DMS153 (cell line): ENCODE results near the gene CNOT6L.
A peak's percentile ranks its signal among the peaks of the same experiment; 100 is the strongest.

Experiments
- DNase-seq: peaks from one replicate; lab custom pipeline; 2025; lab: John Stamatoyannopoulos, UW

The CNOT6L gene

GRCh38 chr4:77820649-77821561, 1.7 kb upstream of the CNOT6L start:
- no peak for DNase-seq

DNA sequence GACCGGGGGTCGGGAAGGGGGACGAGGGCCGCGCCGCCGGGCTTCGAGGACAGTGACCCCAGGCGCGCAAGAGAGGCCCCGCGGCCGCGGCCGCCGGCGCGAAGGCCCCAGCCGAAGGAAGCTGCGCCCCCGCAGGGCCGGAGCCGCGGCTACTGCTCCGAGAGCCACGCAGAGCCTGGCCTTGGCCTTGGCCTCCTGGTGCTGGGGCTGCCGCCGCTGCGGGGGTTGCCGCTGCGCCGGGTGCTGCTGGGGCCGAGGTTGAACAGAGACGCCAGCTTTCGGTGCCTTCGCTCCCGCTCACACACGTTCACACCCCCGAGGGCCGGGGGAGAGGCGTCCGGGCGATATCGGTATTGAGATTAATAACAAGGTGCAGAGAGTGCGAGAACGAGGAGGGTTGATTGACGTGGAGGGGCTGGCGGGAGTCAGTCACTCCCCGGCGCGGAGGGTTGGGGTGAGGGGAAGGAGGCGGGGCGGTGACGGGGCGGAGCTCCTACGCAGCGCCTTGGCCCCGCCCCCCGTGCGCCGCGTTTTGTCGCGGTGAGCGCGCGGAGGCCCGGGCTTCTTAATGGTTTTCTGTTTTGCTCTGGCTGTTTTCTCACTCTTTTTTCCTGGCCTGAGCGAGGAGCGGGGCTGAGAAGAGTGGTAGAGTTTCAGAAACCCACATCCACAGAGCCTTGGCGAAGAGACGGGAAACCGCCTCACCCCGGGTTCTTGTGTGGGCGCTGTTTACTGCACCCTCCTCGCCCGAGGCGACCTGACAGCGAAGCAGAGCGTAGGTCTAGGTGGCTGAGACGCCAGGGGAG, 878 bp upstream of the CNOT6L start:
- peak; percentile 74 for DNase-seq

GRCh38 chr4:77819404-77819842, 255 bp upstream of the CNOT6L start:
- DNase-seq, result no peak

GRCh38 chr4:77818073-77818601, 1.0 kb downstream of the CNOT6L start:
- peak; percentile 82 for DNase-seq

- DNase-seq, result no peak
These were observed 1.7 kb downstream of the CNOT6L start for GRCh38 chr4:77817304-77818072.

DNA sequence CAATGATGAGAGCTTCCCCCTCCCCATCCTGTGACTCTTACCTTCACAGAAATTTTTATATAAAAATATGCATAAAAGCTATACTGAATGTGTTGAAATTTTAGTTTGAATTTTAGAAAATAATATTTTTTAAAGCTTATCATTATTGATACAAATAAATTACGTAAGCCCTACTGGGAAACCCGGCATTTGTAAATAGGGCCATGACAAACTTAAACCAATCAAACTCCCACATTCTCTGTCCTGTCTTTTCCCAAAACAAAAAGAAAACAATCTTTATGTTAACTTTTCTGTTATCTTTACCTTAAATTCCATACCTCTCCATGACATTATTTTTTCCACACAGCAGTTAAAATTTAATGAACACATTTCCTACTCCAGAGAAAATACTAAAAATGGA, 2.6 kb downstream of the CNOT6L start:
- DNase-seq, result no peak

DNA sequence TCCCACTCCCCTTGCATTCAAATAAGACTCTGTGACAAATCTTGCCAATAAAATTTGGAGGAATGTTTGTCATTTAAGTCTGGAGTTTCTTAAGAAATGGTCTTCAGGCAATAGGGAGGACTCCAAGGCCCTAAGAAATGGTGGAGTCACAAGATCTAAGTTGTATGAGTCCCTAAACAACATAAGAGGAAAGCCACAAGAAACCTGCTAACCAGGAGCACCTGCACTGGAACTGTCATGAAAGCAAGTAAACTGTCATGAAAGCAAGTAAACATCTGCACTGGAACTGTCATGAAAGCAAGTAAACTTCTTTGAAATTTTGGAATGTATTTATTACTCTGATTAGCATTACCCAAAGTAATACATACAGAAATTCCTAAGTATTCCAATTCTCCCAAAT, 3.5 kb downstream of the CNOT6L start:
- DNase-seq, result no peak

- no peak for DNase-seq
These were observed 13.3 kb downstream of the CNOT6L start for GRCh38 chr4:77805840-77806239.

GRCh38 chr4:77804471-77804870, 14.7 kb downstream of the CNOT6L start:
- DNase-seq, result no peak

GRCh38 chr4:77802402-77802801, 16.8 kb downstream of the CNOT6L start:
- no peak for DNase-seq

DNA sequence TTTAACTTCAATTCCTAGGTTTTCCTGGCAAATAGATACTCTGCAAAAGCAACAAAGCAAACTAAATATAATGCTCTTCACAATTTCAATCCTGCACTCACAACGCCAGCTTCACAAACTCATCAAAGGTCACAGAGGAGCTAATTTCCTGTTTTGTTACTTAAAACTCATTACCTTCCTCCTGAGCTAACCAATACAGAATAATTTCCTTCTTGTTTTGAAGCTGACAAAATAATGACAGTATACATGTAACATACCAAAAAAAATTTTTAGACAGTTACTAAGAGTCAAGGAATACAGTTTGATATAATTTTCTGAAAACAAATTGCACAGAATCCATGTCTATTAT, 17.9 kb downstream of the CNOT6L start:
- DNase-seq, result no peak

- no peak for DNase-seq
These were observed 18.5 kb downstream of the CNOT6L start for GRCh38 chr4:77800483-77801259.

DNA sequence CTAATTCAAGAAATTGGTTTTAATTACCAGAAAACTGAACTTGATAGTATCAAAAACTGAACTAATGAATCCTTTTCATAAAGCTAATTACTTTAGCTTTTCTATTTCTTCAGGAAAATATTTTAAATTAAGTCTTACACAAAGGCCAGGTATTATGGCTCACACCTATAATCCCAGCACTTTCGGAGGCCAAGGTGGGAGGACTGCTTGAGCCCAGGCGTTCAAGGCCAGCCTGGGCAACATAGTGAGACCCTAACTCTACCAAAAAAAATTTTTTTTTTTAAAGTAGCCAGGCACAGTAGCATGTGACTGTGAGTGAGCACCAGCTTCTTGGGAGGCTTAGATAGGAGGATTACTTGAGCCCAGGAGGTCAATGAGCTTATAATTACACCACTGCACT, 19.1 kb downstream of the CNOT6L start:
- DNase-seq, result no peak

- no peak for DNase-seq
These were observed 20.8 kb downstream of the CNOT6L start for GRCh38 chr4:77798385-77798784.

DNA sequence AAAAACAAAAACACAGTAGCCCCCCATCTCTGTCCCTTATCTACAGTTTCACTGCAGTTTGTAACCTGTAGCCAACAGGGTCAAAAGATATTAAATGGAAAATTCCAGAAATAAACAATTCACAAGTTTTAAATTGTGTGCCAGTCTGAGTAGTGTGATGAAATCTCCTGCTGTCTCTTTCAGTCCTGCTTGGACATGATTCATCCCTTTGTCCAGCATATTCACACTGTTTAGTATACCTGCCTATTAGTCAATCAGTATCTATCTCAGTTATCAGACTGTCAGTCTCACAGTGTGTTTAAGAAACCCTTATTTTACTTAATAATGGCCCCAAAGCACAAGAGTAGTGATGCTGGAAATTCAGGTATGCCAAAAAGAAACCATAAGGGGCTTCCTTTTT, 21.9 kb downstream of the CNOT6L start:
- no peak for DNase-seq

DNA sequence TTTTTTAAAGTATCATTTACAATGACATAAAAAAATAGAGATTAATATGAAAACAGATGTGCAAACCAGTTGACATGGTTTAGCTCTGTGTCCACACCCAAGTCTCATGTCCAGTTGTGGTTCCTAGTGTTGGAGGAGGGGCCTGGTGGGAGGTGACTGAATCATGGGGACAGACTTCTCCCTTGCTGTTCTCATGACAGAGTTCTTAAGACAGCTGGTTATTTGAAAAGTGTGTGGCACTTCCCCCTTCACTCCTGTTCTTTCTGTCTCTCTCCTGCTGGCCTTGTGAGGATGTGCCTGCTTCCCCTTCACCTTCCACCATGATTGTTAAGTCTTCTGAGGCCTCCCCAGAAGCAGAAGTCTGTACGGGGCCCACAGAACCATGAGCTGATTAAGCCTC, 23.8 kb downstream of the CNOT6L start:
- DNase-seq, result no peak

GRCh38 chr4:77790146-77790545, 29.0 kb downstream of the CNOT6L start:
- no peak for DNase-seq

- DNase-seq, result no peak
These were observed 30.2 kb downstream of the CNOT6L start for GRCh38 chr4:77788990-77789389.

DNA sequence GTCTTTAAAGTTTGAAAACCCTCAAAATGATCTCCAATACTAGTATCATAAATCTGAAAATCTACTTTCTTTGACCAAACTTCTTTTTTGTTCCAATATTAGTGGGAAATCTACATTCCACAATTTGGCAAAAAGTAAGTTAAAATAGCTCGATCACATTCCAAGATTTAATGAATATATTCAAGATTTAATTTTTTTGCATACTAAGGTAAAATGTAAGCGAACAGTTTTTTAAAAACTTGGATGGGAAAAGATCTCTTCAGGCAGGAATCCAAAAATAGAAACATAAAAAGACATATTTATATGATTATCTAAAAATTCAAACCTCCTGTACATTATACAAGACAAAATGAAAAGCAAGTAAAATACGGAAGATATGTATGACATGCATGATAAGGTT, 31.2 kb downstream of the CNOT6L start:
- no peak for DNase-seq

GRCh38 chr4:77785669-77786068, 33.5 kb downstream of the CNOT6L start:
- no peak for DNase-seq

- no peak for DNase-seq
These were observed 35.3 kb downstream of the CNOT6L start for GRCh38 chr4:77783895-77784294.
